Measurements from ENCODE around the gene CYP39A1. TPM values are rescaled to one million over a fixed set of nuclear protein-coding genes. Genes with fewer than 3 reads are reported as not detected.

The CYP39A1 gene
- total RNA-seq, 1 donor from 2014 or later: 2.1 TPM

DNA sequence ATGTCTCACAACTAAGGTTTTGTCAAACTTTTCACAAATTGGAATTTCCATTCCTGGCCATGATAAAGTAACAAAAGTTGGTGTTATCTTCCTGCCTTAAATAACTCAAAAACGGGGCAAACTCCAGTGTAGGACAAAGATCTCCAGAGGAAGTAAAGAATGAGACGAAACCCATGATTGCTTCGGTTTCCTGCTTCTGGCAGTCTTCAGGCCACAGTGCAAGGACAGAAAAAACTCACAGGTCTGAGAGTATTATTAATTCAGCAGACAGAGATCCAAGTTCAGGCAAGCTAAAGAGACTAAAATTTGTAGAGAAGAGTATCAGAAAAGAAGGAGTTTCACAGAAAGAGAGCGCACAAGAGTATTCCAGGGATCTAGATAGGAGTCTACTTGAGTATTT lies 96.6 kb downstream of the CYP39A1 start:
- H3K27ac Mint-ChIP-seq (ENCODE audit: unreplicated experiment): no peak overlapping the region
- no peaks in the 10 kb centered on the region for H3K4me1 Mint-ChIP-seq
- no peak for DNase-seq (ENCODE audit: low read depth, low spot score)
- no peaks in the 10 kb centered on the region for H3K36me3 Mint-ChIP-seq (ENCODE audit: low read depth)
- H3K27me3 Mint-ChIP-seq (ENCODE audit: low read depth): no peaks in the 10 kb centered on the region
- no peak overlapping the region for H3K4me3 Mint-ChIP-seq
- H3K9me3 Mint-ChIP-seq: no peaks in the 10 kb centered on the region
- no peak for TF ChIP-seq CTCF (conservative IDR thresholded peaks at IDR 0.05)

DNA sequence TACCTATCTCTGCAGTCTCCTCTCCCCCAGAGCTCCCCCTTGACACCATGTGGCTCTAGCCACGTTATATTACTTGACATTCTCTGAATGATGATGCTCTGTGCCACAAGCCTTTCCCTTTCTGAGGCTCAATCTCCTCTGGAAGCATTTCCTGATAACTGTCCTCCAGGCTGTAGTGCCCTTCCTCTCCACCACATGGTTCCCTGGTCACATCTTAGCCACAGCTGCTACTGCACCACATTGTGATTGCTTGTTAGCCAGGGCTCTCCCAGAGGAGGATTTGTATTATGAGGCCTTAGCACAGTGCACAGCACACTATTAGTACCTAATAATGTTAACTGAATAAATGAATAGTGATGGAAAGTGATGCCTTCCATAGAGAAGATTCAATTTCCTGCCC lies 97.5 kb downstream of the CYP39A1 start:
- H3K36me3 Mint-ChIP-seq (ENCODE audit: low read depth): no peaks in the 10 kb centered on the region
- H3K27me3 Mint-ChIP-seq (ENCODE audit: low read depth): no peaks in the 10 kb centered on the region
- DNase-seq (ENCODE audit: low read depth, low spot score): no peak
- H3K9me3 Mint-ChIP-seq: no peaks in the 10 kb centered on the region
- no peak for TF ChIP-seq CTCF (conservative IDR thresholded peaks at IDR 0.05)
- H3K4me3 Mint-ChIP-seq: no peak overlapping the region
- H3K4me1 Mint-ChIP-seq: no peaks in the 10 kb centered on the region
- H3K27ac Mint-ChIP-seq (ENCODE audit: unreplicated experiment): no peak overlapping the region

DNA sequence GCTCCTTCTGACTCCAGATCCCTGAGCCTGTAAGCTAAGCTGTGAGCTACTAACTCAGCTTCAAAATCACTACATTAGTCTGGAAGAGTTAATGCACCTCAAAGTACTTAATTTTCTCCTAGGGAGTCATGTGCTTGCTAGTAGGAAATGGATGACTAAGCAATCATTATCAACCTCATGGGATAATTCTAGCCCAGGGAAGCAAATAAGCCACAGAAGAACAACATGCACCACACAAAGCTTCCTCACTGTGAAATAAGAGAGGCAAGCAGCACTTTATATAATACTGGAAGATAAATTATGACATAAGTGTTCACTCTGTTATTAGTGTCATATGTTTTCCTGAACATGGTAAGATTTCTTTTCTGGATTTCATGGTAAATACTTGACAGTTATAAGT lies 103.5 kb downstream of the CYP39A1 start:
- Mint-ChIP-seq H3K36me3 (ENCODE audit: low read depth) (peaks cover 6% of the 10 kb centered on the region), H3K27ac (ENCODE audit: unreplicated experiment) (no peak overlapping the region)

GRCh38 chr6:46541556-46541955 lies 111.1 kb downstream of the CYP39A1 start:
- DNase-seq (ENCODE audit: low read depth, low spot score): no peak
- H3K9me3 Mint-ChIP-seq: peaks cover 14% of the 10 kb centered on the region
- H3K4me3 Mint-ChIP-seq: no peak overlapping the region
- no peak for TF ChIP-seq CTCF (conservative IDR thresholded peaks at IDR 0.05)
- no peak overlapping the region for H3K27ac Mint-ChIP-seq (ENCODE audit: unreplicated experiment)
- H3K4me1 Mint-ChIP-seq: no peaks in the 10 kb centered on the region
- H3K36me3 Mint-ChIP-seq (ENCODE audit: low read depth): peaks cover 11% of the 10 kb centered on the region
- peaks cover 5% of the 10 kb centered on the region for H3K27me3 Mint-ChIP-seq (ENCODE audit: low read depth)

More for the DNA sequence above, 103.5 kb downstream of the CYP39A1 start:
- DNase-seq (ENCODE audit: low read depth, low spot score): no peak
- Mint-ChIP-seq H3K4me1 (no peaks in the 10 kb centered on the region), H3K27me3 (ENCODE audit: low read depth) (no peaks in the 10 kb centered on the region), H3K4me3 (no peak overlapping the region), H3K9me3 (peaks cover 3% of the 10 kb centered on the region)
- TF ChIP-seq CTCF (conservative IDR thresholded peaks at IDR 0.05): no peak

DNA sequence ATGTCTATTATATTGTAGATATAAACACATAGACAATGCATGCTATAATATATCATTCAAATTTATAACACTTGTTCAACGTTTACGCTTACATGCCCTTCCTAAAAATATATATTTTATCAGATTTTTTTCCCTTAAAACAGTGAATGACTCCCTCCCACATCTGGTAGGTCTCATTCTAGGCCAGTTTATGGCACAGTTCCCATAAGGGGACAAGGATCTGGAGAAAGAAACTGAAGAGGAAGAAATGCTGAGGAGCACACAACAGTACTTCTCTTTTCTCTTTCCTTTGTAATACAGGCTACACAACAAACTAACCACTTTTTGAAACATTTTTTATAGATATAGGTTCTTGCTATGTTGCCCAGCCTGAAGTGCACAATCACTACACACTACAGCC lies 112.8 kb downstream of the CYP39A1 start:
- Mint-ChIP-seq H3K4me1 (no peaks in the 10 kb centered on the region), H3K4me3 (no peak overlapping the region), H3K27ac (ENCODE audit: unreplicated experiment) (no peak overlapping the region), H3K9me3 (peaks cover 17% of the 10 kb centered on the region), H3K36me3 (ENCODE audit: low read depth) (peaks cover 9% of the 10 kb centered on the region), H3K27me3 (ENCODE audit: low read depth) (peaks cover 5% of the 10 kb centered on the region)
- no peak for DNase-seq (ENCODE audit: low read depth, low spot score)
- no peak for TF ChIP-seq CTCF (conservative IDR thresholded peaks at IDR 0.05)
